CD8-positive, alpha-beta memory T cell (primary cell): ENCODE results near the gene COL4A6. TPM values are rescaled to one million over a fixed set of nuclear protein-coding genes. Genes with fewer than 3 reads are reported as not detected.

Experiments
- CTCF ChIA-PET: fragments of 350-600 bp; sonication (Branson Sonifier 250); formaldehyde crosslinking; loops from one replicate; lab custom pipeline; 2021; ENCODE audit warnings: antibody characterized with exemption; lab: Charles Lee
- POLR2A ChIA-PET: fragments of 350-600 bp; sonication (Branson Sonifier 250); formaldehyde crosslinking; loops from one replicate; lab custom pipeline; 2021; ENCODE audit warnings: antibody characterized with exemption; lab: Charles Lee
- DNase-seq, 5 donors: peaks; one replicate each; pipeline versions ENCODE4 v3.0.0 to v3.0.0-alpha.2; 2020 to 2022; ENCODE audit warnings: mixed read lengths in 1 of 5
- H3K27ac ChIP-seq: one replicate; pipeline ENCODE4 v1.7.0; 2013; ENCODE audit warnings: low read depth, mild to moderate bottlenecking, low read length, moderate library complexity
- H3K27me3 ChIP-seq: 2 replicates; pipeline ENCODE4 v1.7.0; 2013; ENCODE audit warnings: low read length, mild to moderate bottlenecking; ENCODE audit not compliant: insufficient read depth, poor library complexity, severe bottlenecking
- H3K36me3 ChIP-seq: 2 replicates; pipeline ENCODE4 v1.7.0; 2013; ENCODE audit warnings: mild to moderate bottlenecking, low read length, moderate library complexity; ENCODE audit not compliant: insufficient read depth
- H3K4me1 ChIP-seq: 2 replicates; pipeline ENCODE4 v1.7.0; 2013; ENCODE audit warnings: mild to moderate bottlenecking, low read length, moderate library complexity; ENCODE audit not compliant: insufficient read depth
- H3K4me3 ChIP-seq: 2 replicates; pipeline ENCODE4 v1.7.0; 2013; ENCODE audit warnings: mild to moderate bottlenecking, low read length
- H3K9me3 ChIP-seq: 2 replicates; pipeline ENCODE4 v1.7.0; 2013; ENCODE audit warnings: mild to moderate bottlenecking, low read length
- H3K27ac Mint-ChIP-seq, 8 donors: one replicate each; pipeline ENCODE4 v1.8.0; 2020 to 2021; ENCODE audit warnings: mixed read lengths in 8 of 8, mild to moderate bottlenecking in 6 of 8, inconsistent platforms in 3 of 8, moderate library complexity in 3 of 8
- H3K27me3 Mint-ChIP-seq, 2 donors: one replicate each; pipeline ENCODE4 v1.8.0; 2020 to 2021; ENCODE audit warnings: mixed read lengths in 2 of 2, mild to moderate bottlenecking in 1 of 2, moderate library complexity in 1 of 2
- H3K36me3 Mint-ChIP-seq, 3 donors: one replicate each; pipeline ENCODE4 v1.8.0; 2020 to 2021; ENCODE audit warnings: mixed read lengths in 3 of 3, inconsistent platforms in 1 of 3, mild to moderate bottlenecking in 1 of 3
- H3K4me1 Mint-ChIP-seq, 3 donors: one replicate each; pipeline ENCODE4 v1.8.0; 2020 to 2021; ENCODE audit warnings: mixed read lengths in 3 of 3, inconsistent platforms in 1 of 3, mild to moderate bottlenecking in 1 of 3
- H3K4me3 Mint-ChIP-seq, 7 donors: one replicate each; pipeline ENCODE4 v1.8.0; 2020 to 2021; ENCODE audit warnings: mixed read lengths in 7 of 7, mild to moderate bottlenecking in 6 of 7, moderate library complexity in 4 of 7, inconsistent platforms in 2 of 7
- H3K9me3 Mint-ChIP-seq, 5 donors: one replicate each; pipeline ENCODE4 v1.8.0; 2020 to 2022; ENCODE audit warnings: mixed read lengths in 5 of 5, mild to moderate bottlenecking in 3 of 5, moderate library complexity in 2 of 5, inconsistent platforms in 1 of 5
- polyA plus RNA-seq: library from polyadenylated mRNA; unstranded; fragments of 300-500 nt; fragmentation: Illumina TruSeq; gene quantifications from one replicate; pipeline ENCODE4 v1.2.3, GENCODE V29; 2021
- total RNA-seq, 2 experiments: library from RNA; stranded (reverse); gene quantifications; one replicate each; pipeline ENCODE4 v1.2.3, GENCODE V29; 2021

Gene COL4A6
- total and polyA plus RNA-seq, 3 experiments from 2014 or later: not detected

DNA sequence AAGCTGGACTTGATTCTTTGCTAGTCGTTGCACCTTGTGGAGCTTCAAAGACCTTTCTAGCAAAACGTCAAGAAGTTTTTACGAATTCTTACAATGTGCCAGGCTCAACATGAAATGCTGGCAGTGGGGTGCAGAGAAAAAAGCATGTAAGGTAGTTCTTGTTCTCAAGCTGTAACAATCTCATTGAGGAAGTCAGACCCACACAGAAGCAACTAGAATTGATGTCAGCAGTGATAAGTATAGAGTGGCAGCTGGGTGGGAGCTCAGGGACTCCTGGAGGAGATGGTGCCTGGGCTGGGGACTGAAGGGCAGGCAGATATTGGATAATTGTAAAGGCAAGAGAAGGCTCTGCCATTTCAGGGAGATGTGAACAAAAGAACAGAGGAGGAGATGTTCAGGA lies 264.3 kb downstream of the COL4A6 start:
- Histone ChIP-seq H3K4me1 (no peaks in the 10 kb centered on the region), H3K27ac (no peak overlapping the region), H3K27me3 (no peaks in the 10 kb centered on the region), H3K36me3 (no peaks in the 10 kb centered on the region), H3K9me3 (no peaks in the 10 kb centered on the region), H3K4me3 (no peak overlapping the region)
- peaks cover 0 to 4% of the 10 kb centered on the region in 2 donors for H3K27me3 Mint-ChIP-seq
- no peak overlapping the region for H3K27ac Mint-ChIP-seq
- H3K4me3 Mint-ChIP-seq: no peak overlapping the region
- no peaks in the 10 kb centered on the region for H3K9me3 Mint-ChIP-seq
- ChIA-PET POLR2A (no interaction called here), CTCF (no interaction called here)
- no peaks in the 10 kb centered on the region for H3K4me1 Mint-ChIP-seq
- no peak for DNase-seq
- H3K36me3 Mint-ChIP-seq: no peaks in the 10 kb centered on the region

DNA sequence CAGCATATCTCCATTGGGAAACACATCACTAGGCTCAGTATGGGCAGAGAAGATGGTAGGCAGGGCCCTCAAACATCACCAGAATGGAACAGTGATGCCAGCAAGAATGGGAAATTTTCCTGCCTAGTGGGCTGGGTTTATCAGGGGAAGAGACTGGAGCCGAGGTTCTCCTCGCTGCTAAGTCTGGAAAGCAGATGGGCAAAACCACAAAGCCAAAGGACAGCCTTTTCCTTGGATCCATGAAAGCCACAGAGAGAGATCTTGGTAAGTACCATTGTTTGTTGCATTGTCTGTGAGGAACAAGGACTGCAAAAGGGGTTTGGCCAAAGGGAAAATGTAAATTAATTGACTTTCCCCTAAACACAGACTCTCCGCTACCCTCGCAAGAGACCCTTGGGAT lies 266.6 kb downstream of the COL4A6 start:
- CTCF ChIA-PET: no interaction called here
- no peak overlapping the region for H3K27ac ChIP-seq

DNA sequence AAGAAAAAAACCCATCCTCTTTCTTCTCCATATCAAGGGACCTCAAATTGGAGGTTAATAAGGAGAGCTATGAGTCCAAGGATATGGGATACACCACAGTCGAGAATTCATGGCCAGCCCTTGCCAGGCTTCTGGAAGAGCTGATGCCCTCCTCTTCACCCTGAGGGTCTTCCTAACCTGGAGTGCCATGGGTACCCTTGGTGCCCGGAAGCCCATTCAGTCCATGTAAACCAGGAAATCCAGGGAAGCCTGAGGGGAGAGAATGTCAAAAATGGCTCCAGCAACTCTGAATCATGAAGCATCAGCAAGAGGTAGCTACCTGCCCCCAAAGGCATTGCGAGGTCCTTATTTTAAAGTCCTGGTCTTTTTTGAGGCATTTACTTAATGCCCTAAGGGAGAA lies 268.5 kb downstream of the COL4A6 start:
- H3K4me3 ChIP-seq: no peak overlapping the region
- CTCF ChIA-PET: no interaction called here
- POLR2A ChIA-PET: no interaction called here
- Mint-ChIP-seq H3K36me3 (no peaks in the 10 kb centered on the region), H3K4me1 (no peaks in the 10 kb centered on the region), H3K27me3 (peaks cover 0 to 4% of the 10 kb centered on the region in 2 donors), H3K9me3 (no peaks in the 10 kb centered on the region), H3K27ac (no peak overlapping the region), H3K4me3 (no peak overlapping the region)
- no peaks in the 10 kb centered on the region for H3K36me3 ChIP-seq
- no peaks in the 10 kb centered on the region for H3K27me3 ChIP-seq
- no peaks in the 10 kb centered on the region for H3K4me1 ChIP-seq
- no peak overlapping the region for H3K27ac ChIP-seq
- no peaks in the 10 kb centered on the region for H3K9me3 ChIP-seq
- DNase-seq: no peak

More for the DNA sequence above, 266.6 kb downstream of the COL4A6 start:
- Histone ChIP-seq H3K27me3 (no peaks in the 10 kb centered on the region), H3K36me3 (no peaks in the 10 kb centered on the region), H3K9me3 (no peaks in the 10 kb centered on the region), H3K4me3 (no peak overlapping the region), H3K4me1 (no peaks in the 10 kb centered on the region)
- Mint-ChIP-seq H3K9me3 (no peaks in the 10 kb centered on the region), H3K27ac (no peak overlapping the region), H3K36me3 (no peaks in the 10 kb centered on the region), H3K27me3 (peaks cover 0 to 4% of the 10 kb centered on the region in 2 donors), H3K4me1 (no peaks in the 10 kb centered on the region), H3K4me3 (no peak overlapping the region)
- no peak for DNase-seq
- POLR2A ChIA-PET: no interaction called here

DNA sequence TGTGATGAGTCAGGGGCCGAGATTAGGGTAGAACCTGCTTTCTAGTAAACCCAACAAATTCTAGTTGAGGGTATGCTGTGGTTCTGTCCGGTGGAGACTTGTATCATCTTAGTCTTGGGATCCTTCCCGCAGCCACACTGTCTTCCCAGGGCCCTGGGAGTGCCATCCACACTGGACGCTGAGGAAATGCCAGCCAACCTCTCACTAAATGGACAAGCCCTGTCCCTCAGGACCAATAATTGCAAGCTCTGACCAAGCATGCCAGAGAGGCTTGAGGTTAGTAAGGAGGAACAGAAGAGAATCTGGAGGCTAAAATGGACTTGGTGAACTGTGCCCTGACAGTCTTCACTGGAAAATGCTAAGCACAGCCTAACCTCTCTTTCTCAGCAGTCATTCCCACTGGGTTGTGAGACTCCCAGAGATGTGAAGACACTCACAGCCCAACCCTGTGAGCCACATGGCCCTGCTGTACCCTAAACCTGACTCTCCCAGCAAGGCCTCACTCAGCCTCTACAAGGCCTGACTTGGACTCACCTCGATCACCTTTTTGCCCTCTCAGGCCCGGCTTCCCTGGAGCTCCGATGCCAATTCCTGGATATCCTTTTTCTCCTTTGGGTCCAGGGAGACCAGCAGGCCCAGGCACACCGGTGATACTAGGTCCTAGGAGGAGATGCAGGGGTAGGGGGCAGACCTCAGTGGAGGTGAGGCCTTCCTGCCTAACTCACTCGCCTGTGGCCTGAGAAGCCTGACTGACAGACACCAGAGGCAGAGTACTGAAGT lies 269.1 kb downstream of the COL4A6 start:
- Histone ChIP-seq H3K4me3 (no peak overlapping the region), H3K27me3 (no peaks in the 10 kb centered on the region), H3K36me3 (no peaks in the 10 kb centered on the region), H3K27ac (no peak overlapping the region), H3K4me1 (no peaks in the 10 kb centered on the region), H3K9me3 (no peaks in the 10 kb centered on the region)
- Mint-ChIP-seq H3K27ac (no peak overlapping the region), H3K9me3 (no peaks in the 10 kb centered on the region), H3K4me3 (no peak overlapping the region), H3K4me1 (no peaks in the 10 kb centered on the region), H3K27me3 (peaks cover 0 to 4% of the 10 kb centered on the region in 2 donors), H3K36me3 (no peaks in the 10 kb centered on the region)
- ChIA-PET CTCF (no interaction called here), POLR2A (interaction anchor here (0.6 kb wide), 1 partner anchor 29 kb away, joined by 3 read pairs; no protein-coding TSS in a partner anchor)
- no peak for DNase-seq

DNA sequence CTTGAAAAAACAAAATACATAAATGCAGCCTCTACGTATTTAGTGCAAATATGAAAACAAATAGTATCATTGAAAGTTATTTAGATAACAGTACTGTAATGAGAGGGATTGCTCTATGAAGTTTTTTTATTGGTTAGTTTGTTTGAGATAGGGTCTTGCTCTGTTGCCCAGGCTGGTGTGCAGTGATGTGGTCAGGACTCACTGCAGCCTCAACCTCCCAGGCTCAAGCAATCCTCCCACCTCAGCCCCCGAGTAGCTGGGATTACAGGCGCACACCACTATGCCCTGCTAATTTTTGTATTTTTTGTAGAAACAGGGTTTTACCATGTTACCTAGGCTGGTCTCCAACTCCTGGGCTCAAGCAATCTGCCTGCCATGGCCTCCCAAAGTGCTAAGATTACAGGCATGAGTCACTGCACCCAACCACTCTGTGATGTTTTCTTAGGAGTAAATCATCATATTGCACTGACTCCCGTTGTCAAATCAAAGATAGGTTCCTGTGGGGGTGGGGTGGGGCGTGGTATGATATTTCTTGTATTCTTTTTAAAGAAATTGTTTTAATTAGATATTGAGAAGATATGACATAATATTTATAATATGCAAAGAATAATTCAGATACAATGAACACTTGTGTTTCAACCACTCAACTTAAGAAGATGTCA lies 270.9 kb downstream of the COL4A6 start:
- peaks cover 0 to 3% of the 10 kb centered on the region in 2 donors for H3K27me3 Mint-ChIP-seq
- no peak overlapping the region for H3K27ac ChIP-seq
- no peaks in the 10 kb centered on the region for H3K9me3 ChIP-seq
- no peaks in the 10 kb centered on the region for H3K4me1 Mint-ChIP-seq
- ChIA-PET CTCF (no interaction called here), POLR2A (no interaction called here)
- no peaks in the 10 kb centered on the region for H3K36me3 ChIP-seq
- no peaks in the 10 kb centered on the region for H3K27me3 ChIP-seq
- H3K4me3 Mint-ChIP-seq: no peak overlapping the region
- no peaks in the 10 kb centered on the region for H3K36me3 Mint-ChIP-seq
- no peak overlapping the region for H3K4me3 ChIP-seq
- no peak for DNase-seq
- no peak overlapping the region for H3K27ac Mint-ChIP-seq
- no peaks in the 10 kb centered on the region for H3K9me3 Mint-ChIP-seq
- no peaks in the 10 kb centered on the region for H3K4me1 ChIP-seq

DNA sequence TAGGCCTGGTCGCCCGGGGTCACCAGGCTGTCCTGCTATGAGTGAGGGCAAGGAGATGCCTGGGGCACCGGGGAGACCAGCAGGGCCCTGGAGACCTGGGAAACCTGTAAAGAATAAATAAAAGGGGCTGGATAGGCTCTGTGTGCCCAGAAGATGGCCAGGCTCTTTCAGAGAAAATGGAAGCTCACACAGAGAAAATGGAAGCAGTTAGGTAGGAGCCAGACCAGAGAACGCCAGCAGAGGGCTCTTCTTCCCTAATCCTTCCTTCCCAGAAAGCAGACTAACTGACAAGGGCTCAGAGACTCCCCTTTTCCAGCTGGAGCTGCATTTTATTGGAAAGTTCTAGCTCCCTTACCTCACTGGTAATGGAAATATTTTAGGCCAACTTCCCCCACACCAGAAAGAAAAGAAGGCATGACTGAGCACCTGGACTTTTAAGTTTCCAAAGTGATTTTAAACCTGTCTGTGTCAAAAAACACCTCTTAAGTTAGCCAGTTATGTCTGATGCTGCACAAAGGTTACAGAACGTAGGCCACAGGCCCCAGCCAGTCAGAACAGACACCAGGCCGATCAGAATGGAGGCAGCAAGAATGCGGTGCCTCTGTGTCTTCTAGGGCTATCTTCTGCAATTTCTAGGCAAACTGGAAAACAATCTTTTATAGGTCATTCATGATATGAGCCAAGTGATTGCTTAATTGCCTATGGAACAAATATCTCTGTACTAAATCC lies 272.7 kb downstream of the COL4A6 start:
- ChIA-PET POLR2A (no interaction called here), CTCF (no interaction called here)
- H3K4me1 ChIP-seq: no peaks in the 10 kb centered on the region
- H3K9me3 Mint-ChIP-seq: no peaks in the 10 kb centered on the region
- no peaks in the 10 kb centered on the region for H3K4me1 Mint-ChIP-seq
- no peaks in the 10 kb centered on the region for H3K9me3 ChIP-seq
- no peak overlapping the region for H3K4me3 Mint-ChIP-seq
- no peaks in the 10 kb centered on the region for H3K36me3 Mint-ChIP-seq
- no peak for DNase-seq
- no peaks in the 10 kb centered on the region for H3K27me3 ChIP-seq
- no peak overlapping the region for H3K27ac ChIP-seq
- no peak overlapping the region for H3K27ac Mint-ChIP-seq
- peaks cover 0 to 2% of the 10 kb centered on the region in 2 donors for H3K27me3 Mint-ChIP-seq
- no peak overlapping the region for H3K4me3 ChIP-seq
- H3K36me3 ChIP-seq: no peaks in the 10 kb centered on the region

DNA sequence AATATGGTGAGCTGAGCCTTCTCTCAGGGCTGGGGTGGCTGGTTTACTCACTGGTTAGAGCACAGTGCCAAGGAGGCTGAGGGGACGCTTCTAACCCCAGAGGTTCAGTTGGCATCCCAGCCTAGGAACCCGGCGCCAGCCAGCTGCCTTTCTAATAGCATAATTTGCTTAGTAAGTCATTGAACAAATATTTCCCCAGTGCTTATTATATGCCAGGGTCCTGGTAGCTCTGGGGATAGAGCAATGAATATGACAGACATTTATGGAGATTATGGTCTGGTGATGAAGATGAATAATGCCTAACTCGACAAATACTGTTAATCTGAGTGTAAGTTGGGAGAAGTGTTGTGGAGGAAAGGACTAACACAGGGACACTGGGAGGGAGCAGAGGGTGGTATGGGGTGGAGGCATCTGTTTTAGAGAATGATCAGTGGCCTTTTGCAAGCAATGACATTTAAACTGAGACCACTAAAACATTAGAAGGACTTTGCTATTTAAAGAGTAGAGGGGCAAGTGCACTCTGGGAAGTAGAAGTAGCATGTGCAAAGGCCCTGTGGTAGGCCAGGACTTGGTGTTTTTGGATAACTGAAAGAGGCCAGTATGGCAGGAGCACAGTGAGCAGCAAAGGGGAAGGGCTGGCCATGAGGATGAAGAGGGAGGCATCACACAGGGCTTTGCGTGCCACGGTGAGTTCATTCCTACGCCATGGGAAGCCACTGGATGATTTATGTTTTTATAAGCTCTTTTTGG lies 274.7 kb downstream of the COL4A6 start:
- Mint-ChIP-seq H3K4me3 (no peak overlapping the region), H3K27ac (no peak overlapping the region), H3K4me1 (no peaks in the 10 kb centered on the region), H3K9me3 (no peaks in the 10 kb centered on the region), H3K36me3 (no peaks in the 10 kb centered on the region), H3K27me3 (peaks cover 0 to 2% of the 10 kb centered on the region in 2 donors)
- no peak for DNase-seq
- H3K36me3 ChIP-seq: no peaks in the 10 kb centered on the region
- no peaks in the 10 kb centered on the region for H3K9me3 ChIP-seq
- CTCF ChIA-PET: no interaction called here
- no peak overlapping the region for H3K27ac ChIP-seq
- no peak overlapping the region for H3K4me3 ChIP-seq
- no peaks in the 10 kb centered on the region for H3K27me3 ChIP-seq
- H3K4me1 ChIP-seq: no peaks in the 10 kb centered on the region
- POLR2A ChIA-PET: no interaction called here
